Measurements from ENCODE around the gene PDLIM5.

Gene PDLIM5

DNA sequence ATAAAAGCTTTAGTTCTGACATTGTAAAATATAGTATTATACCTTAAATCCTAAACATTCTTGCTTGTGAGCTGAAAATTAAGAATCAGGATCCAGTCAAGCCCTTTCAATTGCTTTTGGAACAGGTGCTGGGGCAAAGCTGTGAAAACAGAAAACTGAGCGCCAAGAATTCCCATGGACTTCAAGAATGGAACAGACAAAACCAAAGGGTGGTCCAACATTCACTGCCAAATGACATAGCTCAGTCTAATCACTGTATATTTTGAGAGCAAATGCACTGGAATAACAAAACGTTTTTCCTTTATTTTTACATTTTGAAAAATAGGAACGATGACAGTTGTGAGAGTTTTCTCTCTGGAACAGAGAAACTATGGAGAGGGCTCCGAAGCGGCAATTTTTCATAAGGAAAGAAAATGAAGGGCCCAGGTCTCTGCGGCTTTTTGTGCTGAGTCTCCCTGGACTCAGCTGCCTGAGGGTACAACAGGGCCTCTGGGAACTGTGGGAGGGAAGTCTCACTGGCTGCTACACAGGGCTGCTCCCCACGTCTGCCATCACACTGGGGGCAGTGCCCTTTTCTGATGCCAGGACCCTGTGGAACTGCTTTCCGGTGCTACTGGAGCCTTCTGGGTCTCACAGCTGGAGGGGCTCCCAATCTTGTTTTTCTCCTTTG, 250.0 kb downstream of the PDLIM5 start:
- TF ChIP-seq, protein P1, sequence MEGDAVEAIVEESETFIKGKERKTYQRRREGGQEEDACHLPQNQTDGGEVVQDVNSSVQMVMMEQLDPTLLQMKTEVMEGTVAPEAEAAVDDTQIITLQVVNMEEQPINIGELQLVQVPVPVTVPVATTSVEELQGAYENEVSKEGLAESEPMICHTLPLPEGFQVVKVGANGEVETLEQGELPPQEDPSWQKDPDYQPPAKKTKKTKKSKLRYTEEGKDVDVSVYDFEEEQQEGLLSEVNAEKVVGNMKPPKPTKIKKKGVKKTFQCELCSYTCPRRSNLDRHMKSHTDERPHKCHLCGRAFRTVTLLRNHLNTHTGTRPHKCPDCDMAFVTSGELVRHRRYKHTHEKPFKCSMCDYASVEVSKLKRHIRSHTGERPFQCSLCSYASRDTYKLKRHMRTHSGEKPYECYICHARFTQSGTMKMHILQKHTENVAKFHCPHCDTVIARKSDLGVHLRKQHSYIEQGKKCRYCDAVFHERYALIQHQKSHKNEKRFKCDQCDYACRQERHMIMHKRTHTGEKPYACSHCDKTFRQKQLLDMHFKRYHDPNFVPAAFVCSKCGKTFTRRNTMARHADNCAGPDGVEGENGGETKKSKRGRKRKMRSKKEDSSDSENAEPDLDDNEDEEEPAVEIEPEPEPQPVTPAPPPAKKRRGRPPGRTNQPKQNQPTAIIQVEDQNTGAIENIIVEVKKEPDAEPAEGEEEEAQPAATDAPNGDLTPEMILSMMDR (IDR thresholded peaks at IDR 0.05; ENCODE audit: extremely low read depth, missing control alignments), result no peak

DNA sequence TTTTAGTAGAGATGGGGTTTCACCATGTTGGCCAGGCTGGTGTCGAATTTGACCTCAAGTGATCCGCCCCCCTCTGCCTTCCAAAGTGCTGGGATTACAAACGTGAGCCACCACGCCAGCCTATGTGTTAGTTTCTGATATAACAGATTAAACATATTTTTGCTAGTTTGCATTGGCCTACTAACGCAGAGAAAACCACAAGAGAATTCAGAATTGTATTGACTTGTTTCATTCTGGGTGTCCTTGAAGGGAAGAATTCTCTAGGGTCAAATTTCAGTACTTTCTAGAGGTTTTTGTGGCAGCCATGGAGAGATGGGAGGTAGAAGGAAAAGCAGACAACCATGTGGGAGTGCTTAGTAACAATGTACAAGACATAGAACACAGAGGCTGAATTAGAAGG, 259.9 kb downstream of the PDLIM5 start:
- TF ChIP-seq, protein P1 (IDR thresholded peaks at IDR 0.05; ENCODE audit: extremely low read depth, missing control alignments), result no peak
- DNase-seq (ENCODE audit: low spot score), result no peak

More for the DNA sequence above, 250.0 kb downstream of the PDLIM5 start:
- DNase-seq (ENCODE audit: low spot score), result no peak

DNA sequence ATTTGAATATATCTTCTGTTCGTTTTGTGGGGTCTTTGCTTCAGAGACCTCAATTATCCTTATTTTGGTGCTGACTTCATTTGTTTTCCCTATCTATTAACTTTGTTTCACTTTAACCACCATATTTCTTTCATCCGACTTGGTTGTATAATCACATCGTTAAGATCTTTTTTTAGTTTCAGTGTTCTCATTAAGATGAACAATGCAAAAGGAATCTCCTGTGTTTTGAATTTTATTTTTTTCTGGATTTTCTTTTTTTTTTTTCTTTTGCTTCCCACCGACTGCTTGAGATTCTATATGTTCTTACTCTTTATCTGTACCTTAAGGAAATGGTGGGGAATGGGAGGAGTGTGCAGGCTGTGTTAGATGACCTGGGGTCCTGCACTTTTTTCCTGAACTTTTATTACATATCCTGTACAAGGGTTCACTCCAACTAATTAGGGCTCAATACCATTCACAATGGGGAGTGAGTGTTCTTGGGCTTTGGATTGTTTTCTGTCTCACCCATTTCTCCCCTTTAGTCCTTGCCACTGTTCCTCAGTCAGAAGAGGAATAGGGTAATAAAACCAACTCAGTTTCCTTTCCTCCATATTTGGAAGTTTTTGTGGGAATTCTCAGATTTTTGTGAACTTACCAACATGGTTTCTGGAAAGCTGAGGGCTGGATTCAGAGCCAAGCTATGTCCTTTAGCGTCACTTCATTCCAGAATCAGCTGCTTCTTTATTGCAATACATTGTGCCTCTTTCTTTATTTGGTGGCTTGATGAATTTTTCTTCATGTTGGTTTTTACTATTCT, 262.8 kb downstream of the PDLIM5 start:
- TF ChIP-seq, protein P1 (IDR thresholded peaks at IDR 0.05; ENCODE audit: extremely low read depth, missing control alignments), result no peak
- no peak for DNase-seq (ENCODE audit: low spot score)

DNA sequence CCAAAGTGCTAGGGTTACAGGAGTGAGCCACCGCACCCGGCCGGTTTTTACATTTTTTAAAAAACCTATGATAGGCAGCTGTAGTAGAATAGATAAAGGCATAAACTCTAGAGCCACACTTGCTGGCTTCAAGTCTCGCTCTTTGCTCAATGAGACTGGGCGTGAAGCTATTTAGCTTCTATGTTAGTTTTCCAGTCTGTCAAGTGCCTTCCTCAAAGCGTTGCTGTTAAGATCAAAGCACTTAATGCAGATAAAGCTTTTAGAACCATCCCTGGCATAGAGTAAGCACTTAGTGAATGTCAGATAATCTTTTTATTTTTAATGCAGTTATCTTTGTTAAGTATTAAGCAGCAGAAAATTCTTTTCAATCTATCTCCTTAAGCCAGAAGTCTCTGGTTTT, 264.0 kb downstream of the PDLIM5 start:
- DNase-seq (ENCODE audit: low spot score), result no peak
- TF ChIP-seq, protein P1 (IDR thresholded peaks at IDR 0.05; ENCODE audit: extremely low read depth, missing control alignments), result no peak
